Adrenal gland (tissue), 12 donors: Measurements from ENCODE around the gene TET1. TPM values are rescaled to one million over a fixed set of nuclear protein-coding genes. Genes with fewer than 3 reads are reported as not detected.

Experiments used
- DNase-seq, 7 donors: peaks; one replicate each; pipeline ENCODE4 v3.0.0-alpha.2; 2019 to 2020
- H3K27ac ChIP-seq, 5 donors: fragments of 200-600 bp; sonication (generic) in 4 of 5; 1 replicate in 3 of 5; 2 replicates in 2 of 5; pipeline versions ENCODE4 v1.5.1 to v1.8.0; 2016 to 2020; ENCODE audit warnings: mild to moderate bottlenecking in 1 of 5
- H3K27me3 ChIP-seq: fragments of 200-600 bp; 2 replicates; pipeline ENCODE4 v1.8.0; 2021
- H3K36me3 ChIP-seq, 2 donors: fragments of 200-600 bp; replicated peaks in 1 of 2; 1 replicate in 1 of 2; 2 replicates in 1 of 2; pipeline versions ENCODE4 v1.5.1 to v1.8.0; 2018 to 2022
- H3K4me1 ChIP-seq, 2 donors: fragments of 200-600 bp; replicated peaks in 1 of 2; 1 replicate in 1 of 2; 2 replicates in 1 of 2; pipeline versions ENCODE4 v1.5.1 to v1.8.0; 2018 to 2021
- H3K4me3 ChIP-seq, 4 donors: fragments of 200-600 bp; sonication (generic) in 3 of 4; one replicate each; pipeline ENCODE4 v1.5.1; 2016 to 2018
- H3K9me3 ChIP-seq, 3 donors: fragments of 200-600 bp; sonication (generic) in 1 of 3; replicated peaks in 1 of 3; 1 replicate in 2 of 3; 2 replicates in 1 of 3; pipeline versions ENCODE4 v1.5.1 to v1.8.0; 2016 to 2021
- POLR2A ChIP-seq, 2 donors: fragments of 450-650 bp; IDR thresholded peaks; one replicate each; pipeline ENCODE4 v1.6.1; 2017; ENCODE audit warnings: antibody characterized with exemption in 2 of 2, mild to moderate bottlenecking in 2 of 2, moderate library complexity in 1 of 2
- WGBS, 4 donors: extraction: QIAGEN DNeasy Blood & Tissue Kit in 2 of 4; methylation state at CpG; one replicate each; pipeline versions ENCODE4 v1.1.5 to v1.1.7; 2013 to 2017; 5-methylcytosine and 5-hydroxymethylcytosine counted together
- intact Hi-C, 2 donors: fragments of 100-400 bp; cut with DNase I; formaldehyde crosslinking; loops; one replicate each; pipeline versions ENCODE4 v1.14.1 to v1.15.0; 2022 to 2023
- polyA plus RNA-seq, 3 donors: library from polyadenylated mRNA; stranded (reverse); fragments of 200-250 nt in 2 of 3; fragments of 350-450 nt in 1 of 3; fragmentation: Illumina TruSeq in 1 of 3; extraction: RNeasy Lipid Tissue Mini Kit (QIAGEN cat#74804) in 1 of 3; gene quantifications; one replicate each; pipeline ENCODE4 v1.2.3, GENCODE V29; 2013 to 2014
- small RNA-seq, 2 donors: library from RNA; depleted of rRNA; stranded (forward); fragments of <200 nt; gene quantifications; one replicate each; pipeline ENCODE3, GENCODE V24; 2016
- total RNA-seq, 9 donors: library from RNA; depleted of rRNA in 4 of 9; stranded (reverse); fragments of >200 nt in 4 of 9; fragments of 120-200 nt in 1 of 9; fragmentation: NEBNext Ultra II Directional in 1 of 9; extraction: Animal tissue kit (Norgen Biotek cat#: 25700) in 1 of 9; gene quantifications; one replicate each; pipeline versions ENCODE4 v1.1.0 to v1.2.4, GENCODE V29; 2013 to 2023
- TF ChIP-seq, protein P1 (sequence below), 6 experiments: fragments of 450-650 bp in 4 of 6; fragments of 200-600 bp in 2 of 6; sonication (generic) in 1 of 6; IDR thresholded peaks; 1 replicate in 5 of 6; 2 replicates in 1 of 6; pipeline versions ENCODE4 v1.5.1 to v1.8.0; 2016 to 2021; ENCODE audit warnings: antibody characterized with exemption in 6 of 6, mild to moderate bottlenecking in 2 of 6, moderate library complexity in 1 of 6
- donor health status: healthy with polysubstance abuse.
- donor health status: Bipolar disorder and iron deficiency.
- donor health status: DM: yes; HTN: yes; CAD: no.
- donor health status: DM: no; HTN: no; CAD: no.
- donor health status: DM: no; HTN: no; CAD: no.
- donor health status: DM: yes; HTN: yes; CAD: no.

Gene TET1
- total and polyA plus RNA-seq, 12 donors = 0.07 to 10.0 (median 1.4) TPM

DNA sequence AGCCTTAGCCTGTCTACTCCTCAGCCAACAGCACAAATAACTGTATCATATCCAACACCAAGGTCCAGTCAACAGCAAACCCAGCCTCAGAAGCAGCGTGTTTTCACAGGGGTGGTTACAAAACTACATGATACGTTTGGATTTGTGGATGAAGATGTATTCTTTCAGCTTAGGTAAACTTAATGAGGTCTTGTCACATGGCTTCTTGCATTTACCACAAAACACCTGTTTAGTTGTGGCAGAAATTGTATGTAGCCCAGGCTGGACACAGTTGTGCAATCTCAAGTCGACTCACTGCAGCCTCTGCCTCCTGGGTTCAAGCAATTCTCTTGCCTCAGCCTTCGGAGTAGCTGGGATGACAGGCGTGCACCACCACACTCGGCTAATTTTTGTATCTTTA, 182.3 kb downstream of the TET1 start:
- no peaks in the 10 kb centered on the region for H3K9me3 ChIP-seq
- DNase-seq = no peak
- 74 to 82% (median 77%) methylated on average over 6 of the region's 6 CpGs for WGBS, 4 donors
- H3K4me3 ChIP-seq = no peak overlapping the region
- intact Hi-C loops = loop anchor here in 1 of 2 donors (10.0 kb wide), 1 partner anchor 232 kb away; no protein-coding TSS in a partner anchor
- TF ChIP-seq POLR2A (IDR thresholded peaks at IDR 0.05) = no peak
- TF ChIP-seq, protein P1, sequence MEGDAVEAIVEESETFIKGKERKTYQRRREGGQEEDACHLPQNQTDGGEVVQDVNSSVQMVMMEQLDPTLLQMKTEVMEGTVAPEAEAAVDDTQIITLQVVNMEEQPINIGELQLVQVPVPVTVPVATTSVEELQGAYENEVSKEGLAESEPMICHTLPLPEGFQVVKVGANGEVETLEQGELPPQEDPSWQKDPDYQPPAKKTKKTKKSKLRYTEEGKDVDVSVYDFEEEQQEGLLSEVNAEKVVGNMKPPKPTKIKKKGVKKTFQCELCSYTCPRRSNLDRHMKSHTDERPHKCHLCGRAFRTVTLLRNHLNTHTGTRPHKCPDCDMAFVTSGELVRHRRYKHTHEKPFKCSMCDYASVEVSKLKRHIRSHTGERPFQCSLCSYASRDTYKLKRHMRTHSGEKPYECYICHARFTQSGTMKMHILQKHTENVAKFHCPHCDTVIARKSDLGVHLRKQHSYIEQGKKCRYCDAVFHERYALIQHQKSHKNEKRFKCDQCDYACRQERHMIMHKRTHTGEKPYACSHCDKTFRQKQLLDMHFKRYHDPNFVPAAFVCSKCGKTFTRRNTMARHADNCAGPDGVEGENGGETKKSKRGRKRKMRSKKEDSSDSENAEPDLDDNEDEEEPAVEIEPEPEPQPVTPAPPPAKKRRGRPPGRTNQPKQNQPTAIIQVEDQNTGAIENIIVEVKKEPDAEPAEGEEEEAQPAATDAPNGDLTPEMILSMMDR (IDR thresholded peaks at IDR 0.05) = no peak
- H3K4me1 ChIP-seq = no peaks in the 10 kb centered on the region
- peaks cover 0 to 98% of the 10 kb centered on the region in 2 donors for H3K36me3 ChIP-seq
- no peaks in the 10 kb centered on the region for H3K27me3 ChIP-seq
- no peak overlapping the region for H3K27ac ChIP-seq

Small RNA genes lying within 50 kb of the gene (small RNA-seq; reads per million reads assigned to genes)
- gene RF00019 = 0 reads per million in 2 donors

Other genes starting within 250 kb of the TET1 start
- gene HNRNPH3, start 228.3 kb upstream of the TET1 start, total RNA-seq = 100 to 1,000 TPM in 1 of 9 donors, 10 to 100 TPM in 8; 12.9 to 113 (median 34.3) TPM
- gene HNRNPH3, start 228.3 kb upstream of the TET1 start, polyA plus RNA-seq = 100 to 1,000 TPM; 126 to 291 (median 237) TPM
- gene PBLD, start 227.4 kb upstream of the TET1 start, total RNA-seq = 10 to 100 TPM; 11.6 to 32.9 (median 18.7) TPM
- gene PBLD, start 227.4 kb upstream of the TET1 start, polyA plus RNA-seq = 10 to 100 TPM in 1 of 3 donors, 1 to 10 TPM in 2; 6.8 to 20.0 (median 7.7) TPM
- 10 to 100 TPM in 8 of 9 donors, 1 to 10 TPM in 1; 6.5 to 26.0 (median 17.0) TPM for gene RUFY2, start 153.1 kb upstream of the TET1 start, total RNA-seq
- 10 to 100 TPM in 2 of 3 donors, 1 to 10 TPM in 1; 7.0 to 14.4 (median 11.4) TPM for gene RUFY2, start 153.1 kb upstream of the TET1 start, polyA plus RNA-seq
- 1 to 10 TPM in 7 of 9 donors, under 1 TPM in 2; 0.55 to 8.4 (median 1.7) TPM for gene DNA2, start 88.4 kb upstream of the TET1 start, total RNA-seq
- gene DNA2, start 88.4 kb upstream of the TET1 start, polyA plus RNA-seq = 1 to 10 TPM in 2 of 3 donors, under 1 TPM in 1; 0.64 to 1.8 (median 1.4) TPM
- gene SLC25A16, start 32.8 kb upstream of the TET1 start, total RNA-seq = 100 to 1,000 TPM in 1 of 9 donors, 10 to 100 TPM in 6, 1 to 10 TPM in 2; 6.3 to 177 (median 19.7) TPM
- 10 to 100 TPM; 14.5 to 31.7 (median 14.7) TPM for gene SLC25A16, start 32.8 kb upstream of the TET1 start, polyA plus RNA-seq
- 100 to 1,000 TPM in 1 of 9 donors, 10 to 100 TPM in 8; 26.0 to 102 (median 56.9) TPM for gene CCAR1, start 160.9 kb downstream of the TET1 start, total RNA-seq
- gene CCAR1, start 160.9 kb downstream of the TET1 start, polyA plus RNA-seq = 10 to 100 TPM; 94.1 to 99.2 (median 97.6) TPM